HG03469 (cell line): ENCODE results near the gene LLCFC1.

Source experiments
- ATAC-seq: cut with Tn5 transposase; IDR thresholded peaks from one replicate; pipeline ENCODE4 v1.9.1; 2021; ENCODE audit warnings: mild to moderate bottlenecking, moderate library complexity, moderate number of reproducible peaks; ENCODE audit not compliant: unreplicated experiment

LLCFC1 gene

GRCh38 chr7:142983825-142984224, 44.5 kb downstream of the LLCFC1 start:
- ATAC-seq: no peak

DNA sequence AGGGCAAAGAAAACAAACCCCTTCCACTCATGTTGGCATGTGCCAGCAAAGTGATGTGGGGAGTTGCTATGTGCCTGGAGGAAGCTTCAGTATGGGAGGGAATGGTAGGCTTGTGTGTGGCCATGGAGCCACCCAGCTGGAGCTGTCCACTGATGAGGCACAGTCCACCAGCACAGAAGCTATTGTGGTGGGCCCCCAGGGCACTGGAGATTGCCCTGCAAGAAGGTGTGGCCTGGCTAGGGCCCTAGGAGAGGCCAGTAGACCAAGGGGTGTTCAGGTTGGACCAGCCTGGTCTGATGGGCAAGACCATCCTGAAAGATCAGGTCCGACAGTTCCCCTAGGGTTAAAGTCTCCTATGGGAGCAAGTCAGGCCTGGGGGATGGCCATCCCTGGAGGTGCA, 45.0 kb downstream of the LLCFC1 start:
- ATAC-seq: no peak
